Measurements from ENCODE around the gene INS. TPM values are rescaled to one million over a fixed set of nuclear protein-coding genes. Genes with fewer than 3 reads are reported as not detected.

The INS gene
- total and polyA plus RNA-seq, 2 donors: 0.42 to 2.4 TPM

GRCh38 chr11:2153581-2154194, 7.3 kb downstream of the INS start:
- no peaks in the 10 kb centered on the region for H3K9me3 ChIP-seq (ENCODE audit: control insufficient read depth in 2 of 2, insufficient read depth in 1 of 2, low read length in 1 of 2)
- H3K27ac ChIP-seq (ENCODE audit: low read depth in 1 of 2, low read length in 1 of 2): no peak overlapping the region
- H3K27me3 ChIP-seq (ENCODE audit: control insufficient read depth in 2 of 2, insufficient read depth in 1 of 2, low read length in 1 of 2): peaks cover 4 to 34% of the 10 kb centered on the region in 2 donors
- peaks cover 0 to 5% of the 10 kb centered on the region in 2 donors for H3K4me1 ChIP-seq (ENCODE audit: control insufficient read depth in 2 of 2, insufficient read depth in 2 of 2, low read length in 2 of 2)
- DNase-seq (ENCODE audit: low read depth in 6 of 9, low spot score in 9 of 9): no peak
- WGBS: 81% methylated on average over 14 of the region's 14 CpGs
- H3K36me3 ChIP-seq (ENCODE audit: control insufficient read depth in 2 of 2, insufficient read depth in 2 of 2, low read length in 1 of 2): no peaks in the 10 kb centered on the region
- H3K4me3 ChIP-seq (ENCODE audit: low read length in 2 of 2): no peak overlapping the region

GRCh38 chr11:2151500-2152257, 9.3 kb downstream of the INS start:
- Histone ChIP-seq H3K4me1 (ENCODE audit: control insufficient read depth in 2 of 2, insufficient read depth in 2 of 2, low read length in 2 of 2) (peaks cover 0 to 5% of the 10 kb centered on the region in 2 donors), H3K27me3 (ENCODE audit: control insufficient read depth in 2 of 2, insufficient read depth in 1 of 2, low read length in 1 of 2) (peaks cover 16 to 52% of the 10 kb centered on the region in 2 donors), H3K27ac (ENCODE audit: low read depth in 1 of 2, low read length in 1 of 2) (no peak overlapping the region), H3K9me3 (ENCODE audit: control insufficient read depth in 2 of 2, insufficient read depth in 1 of 2, low read length in 1 of 2) (peaks cover 0 to 1% of the 10 kb centered on the region in 2 donors), H3K36me3 (ENCODE audit: control insufficient read depth in 2 of 2, insufficient read depth in 2 of 2, low read length in 1 of 2) (no peaks in the 10 kb centered on the region), H3K4me3 (ENCODE audit: low read length in 2 of 2) (no peak overlapping the region)
- peak; percentile 33 to 80 (median 53) for DNase-seq (ENCODE audit: low read depth in 6 of 9, low spot score in 9 of 9)
- 5% methylated on average over 22 of the region's 22 CpGs for WGBS

DNA sequence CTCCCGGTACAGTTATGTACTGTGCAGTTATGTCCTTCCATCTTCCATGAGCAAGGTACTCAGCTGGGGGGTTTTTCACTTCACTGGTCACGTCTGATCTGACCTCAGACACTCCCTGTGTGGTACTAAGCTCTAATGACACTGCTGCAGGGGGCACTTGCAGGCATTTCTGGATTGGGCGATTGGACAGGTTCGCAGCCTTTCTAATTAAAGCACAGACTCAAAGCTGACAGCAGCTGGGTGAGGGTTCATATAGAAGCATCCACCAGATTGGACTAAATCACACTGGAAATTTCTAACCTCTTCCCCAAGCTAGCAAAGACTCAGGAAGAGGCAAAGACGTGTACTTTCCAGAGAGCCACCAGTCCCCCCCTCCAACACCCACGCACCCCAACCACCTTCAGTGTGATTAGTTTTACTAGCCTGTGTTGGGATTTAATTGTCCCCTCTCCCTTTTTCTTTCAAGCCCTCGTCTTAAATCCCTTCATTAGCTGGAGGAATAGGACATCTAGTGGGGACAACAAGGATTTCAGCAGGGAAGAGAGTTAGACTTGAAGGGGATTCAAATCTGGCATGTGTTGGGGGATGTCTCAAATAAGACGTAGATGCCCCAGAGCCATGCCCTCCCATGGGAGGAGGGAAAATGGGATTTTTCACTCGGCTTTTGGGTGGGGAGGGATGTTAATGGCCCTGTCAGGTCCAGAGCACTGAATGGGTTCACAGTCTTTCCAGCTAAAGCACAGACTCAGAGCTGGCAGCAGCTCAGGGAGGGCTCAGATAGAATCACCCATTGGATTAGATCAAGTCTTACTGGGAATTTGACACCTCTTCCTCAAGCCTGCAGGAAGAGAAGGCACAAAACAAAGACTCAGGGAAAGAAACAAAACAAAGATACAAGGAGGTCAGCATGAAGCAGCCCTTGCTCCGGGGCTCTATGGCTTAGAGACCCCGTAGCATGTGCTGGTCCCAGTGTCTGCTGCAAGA, 10.9 kb downstream of the INS start:
- 41% methylated on average over 11 of the region's 11 CpGs for WGBS
- H3K27ac ChIP-seq (ENCODE audit: low read depth in 1 of 2, low read length in 1 of 2): no peak overlapping the region
- H3K4me1 ChIP-seq (ENCODE audit: control insufficient read depth in 2 of 2, insufficient read depth in 2 of 2, low read length in 2 of 2): peaks cover 0 to 5% of the 10 kb centered on the region in 2 donors
- peaks cover 0 to 11% of the 10 kb centered on the region in 2 donors for H3K9me3 ChIP-seq (ENCODE audit: control insufficient read depth in 2 of 2, insufficient read depth in 1 of 2, low read length in 1 of 2)
- DNase-seq (ENCODE audit: low read depth in 6 of 9, low spot score in 9 of 9): no peak
- H3K36me3 ChIP-seq (ENCODE audit: control insufficient read depth in 2 of 2, insufficient read depth in 2 of 2, low read length in 1 of 2): no peaks in the 10 kb centered on the region
- peaks cover 31 to 66% of the 10 kb centered on the region in 2 donors for H3K27me3 ChIP-seq (ENCODE audit: control insufficient read depth in 2 of 2, insufficient read depth in 1 of 2, low read length in 1 of 2)
- no peak overlapping the region for H3K4me3 ChIP-seq (ENCODE audit: low read length in 2 of 2)

GRCh38 chr11:2149460-2149859, 11.5 kb downstream of the INS start:
- Histone ChIP-seq H3K36me3 (ENCODE audit: control insufficient read depth in 2 of 2, insufficient read depth in 2 of 2, low read length in 1 of 2) (no peaks in the 10 kb centered on the region), H3K27ac (ENCODE audit: low read depth in 1 of 2, low read length in 1 of 2) (no peak overlapping the region), H3K27me3 (ENCODE audit: control insufficient read depth in 2 of 2, insufficient read depth in 1 of 2, low read length in 1 of 2) (peaks cover 38 to 72% of the 10 kb centered on the region in 2 donors), H3K4me1 (ENCODE audit: control insufficient read depth in 2 of 2, insufficient read depth in 2 of 2, low read length in 2 of 2) (peaks cover 0 to 5% of the 10 kb centered on the region in 2 donors), H3K4me3 (ENCODE audit: low read length in 2 of 2) (no peak overlapping the region), H3K9me3 (ENCODE audit: control insufficient read depth in 2 of 2, insufficient read depth in 1 of 2, low read length in 1 of 2) (peaks cover 0 to 13% of the 10 kb centered on the region in 2 donors)
- WGBS: 69% methylated on average over 8 of the region's 8 CpGs
- DNase-seq (ENCODE audit: low read depth in 6 of 9, low spot score in 9 of 9): no peak

DNA sequence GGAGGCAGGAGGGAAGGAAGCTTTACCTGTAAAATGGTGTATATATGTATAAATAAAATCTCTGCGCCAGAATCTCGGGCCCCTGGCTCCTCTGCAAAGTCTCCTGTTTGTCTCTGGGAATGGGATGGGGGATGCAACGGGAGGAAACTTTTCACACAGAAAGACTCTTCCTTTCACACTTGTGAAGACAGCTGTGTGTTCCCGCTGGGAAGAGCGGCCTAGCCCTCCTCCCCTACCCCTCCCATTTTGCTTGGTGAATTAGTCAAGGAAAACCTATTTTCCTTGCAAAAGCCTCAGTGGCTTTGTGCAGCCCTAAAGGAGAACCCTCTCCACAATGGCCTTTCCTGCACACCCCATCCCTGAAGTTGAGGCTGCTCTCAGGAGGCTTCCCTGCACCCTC, 12.4 kb downstream of the INS start:
- Histone ChIP-seq H3K27ac (ENCODE audit: low read depth in 1 of 2, low read length in 1 of 2) (no peak overlapping the region), H3K36me3 (ENCODE audit: control insufficient read depth in 2 of 2, insufficient read depth in 2 of 2, low read length in 1 of 2) (no peaks in the 10 kb centered on the region), H3K27me3 (ENCODE audit: control insufficient read depth in 2 of 2, insufficient read depth in 1 of 2, low read length in 1 of 2) (peaks cover 47 to 81% of the 10 kb centered on the region in 2 donors), H3K4me3 (ENCODE audit: low read length in 2 of 2) (no peak overlapping the region), H3K9me3 (ENCODE audit: control insufficient read depth in 2 of 2, insufficient read depth in 1 of 2, low read length in 1 of 2) (peaks cover 0 to 13% of the 10 kb centered on the region in 2 donors), H3K4me1 (ENCODE audit: control insufficient read depth in 2 of 2, insufficient read depth in 2 of 2, low read length in 2 of 2) (peaks cover 0 to 7% of the 10 kb centered on the region in 2 donors)
- 54% methylated on average over 5 of the region's 5 CpGs for WGBS
- no peak for DNase-seq (ENCODE audit: low read depth in 6 of 9, low spot score in 9 of 9)

- peaks cover 0 to 7% of the 10 kb centered on the region in 2 donors for H3K4me1 ChIP-seq (ENCODE audit: control insufficient read depth in 2 of 2, insufficient read depth in 2 of 2, low read length in 2 of 2)
- no peak overlapping the region for H3K27ac ChIP-seq (ENCODE audit: low read depth in 1 of 2, low read length in 1 of 2)
- H3K36me3 ChIP-seq (ENCODE audit: control insufficient read depth in 2 of 2, insufficient read depth in 2 of 2, low read length in 1 of 2): no peaks in the 10 kb centered on the region
- H3K4me3 ChIP-seq (ENCODE audit: low read length in 2 of 2): no peak overlapping the region
- no peak for DNase-seq (ENCODE audit: low read depth in 6 of 9, low spot score in 9 of 9)
- peaks cover 58 to 91% of the 10 kb centered on the region in 2 donors for H3K27me3 ChIP-seq (ENCODE audit: control insufficient read depth in 2 of 2, insufficient read depth in 1 of 2, low read length in 1 of 2)
- peaks cover 0 to 13% of the 10 kb centered on the region in 2 donors for H3K9me3 ChIP-seq (ENCODE audit: control insufficient read depth in 2 of 2, insufficient read depth in 1 of 2, low read length in 1 of 2)
- 45% methylated on average over 11 of the region's 11 CpGs for WGBS
Observed at GRCh38 chr11:2147391-2147790, 13.6 kb downstream of the INS start.

DNA sequence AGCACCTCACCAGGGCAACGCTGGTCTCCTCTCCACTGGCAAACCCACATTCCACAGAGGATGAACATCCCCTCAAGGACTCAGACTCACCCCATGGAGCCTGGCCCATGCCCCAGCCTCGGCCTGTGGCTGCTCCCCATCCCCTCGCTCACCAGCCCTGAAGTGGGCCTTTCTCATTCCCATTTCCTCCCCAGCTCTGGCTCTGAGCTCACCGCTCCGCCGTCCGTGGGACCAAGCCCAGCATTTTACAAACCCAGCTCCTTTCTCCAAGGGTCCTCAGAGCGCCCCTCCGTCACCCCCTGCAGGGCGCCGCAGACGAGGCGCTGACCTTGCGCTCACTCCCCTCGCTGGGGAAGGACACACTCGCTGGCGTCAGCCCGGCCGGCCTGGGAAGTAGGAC, 15.0 kb downstream of the INS start:
- Histone ChIP-seq H3K4me1 (ENCODE audit: control insufficient read depth in 2 of 2, insufficient read depth in 2 of 2, low read length in 2 of 2) (peaks cover 0 to 2% of the 10 kb centered on the region in 2 donors), H3K27ac (ENCODE audit: low read depth in 1 of 2, low read length in 1 of 2) (no peak overlapping the region), H3K4me3 (ENCODE audit: low read length in 2 of 2) (no peak overlapping the region), H3K36me3 (ENCODE audit: control insufficient read depth in 2 of 2, insufficient read depth in 2 of 2, low read length in 1 of 2) (no peaks in the 10 kb centered on the region), H3K9me3 (ENCODE audit: control insufficient read depth in 2 of 2, insufficient read depth in 1 of 2, low read length in 1 of 2) (peaks cover 0 to 13% of the 10 kb centered on the region in 2 donors), H3K27me3 (ENCODE audit: control insufficient read depth in 2 of 2, insufficient read depth in 1 of 2, low read length in 1 of 2) (peaks cover 70 to 99% of the 10 kb centered on the region in 2 donors)
- 46% methylated on average over 19 of the region's 19 CpGs for WGBS
- no peak for DNase-seq (ENCODE audit: low read depth in 6 of 9, low spot score in 9 of 9)

GRCh38 chr11:2144544-2145248, 16.3 kb downstream of the INS start:
- Histone ChIP-seq H3K4me3 (ENCODE audit: low read length in 2 of 2) (no peak overlapping the region), H3K4me1 (ENCODE audit: control insufficient read depth in 2 of 2, insufficient read depth in 2 of 2, low read length in 2 of 2) (peaks cover 0 to 2% of the 10 kb centered on the region in 2 donors), H3K36me3 (ENCODE audit: control insufficient read depth in 2 of 2, insufficient read depth in 2 of 2, low read length in 1 of 2) (no peaks in the 10 kb centered on the region)

More at GRCh38 chr11:2144544-2145248, 16.3 kb downstream of the INS start:
- 9% methylated on average over 18 of the region's 18 CpGs for WGBS
- Histone ChIP-seq H3K27ac (ENCODE audit: low read depth in 1 of 2, low read length in 1 of 2) (no peak overlapping the region), H3K27me3 (ENCODE audit: control insufficient read depth in 2 of 2, insufficient read depth in 1 of 2, low read length in 1 of 2) (peaks cover 80 to 99% of the 10 kb centered on the region in 2 donors), H3K9me3 (ENCODE audit: control insufficient read depth in 2 of 2, insufficient read depth in 1 of 2, low read length in 1 of 2) (peaks cover 0 to 13% of the 10 kb centered on the region in 2 donors)
- no peak for DNase-seq (ENCODE audit: low read depth in 6 of 9, low spot score in 9 of 9)

Measured in thymus (tissue), 11 donors.